HG02981 (cell line): Measurements from ENCODE around the gene NUMA1.

Source experiments
- ATAC-seq: cut with Tn5 transposase; IDR thresholded peaks from one replicate; pipeline ENCODE4 v1.9.1; 2021; ENCODE audit warnings: mild to moderate bottlenecking, moderate library complexity; ENCODE audit not compliant: unreplicated experiment

NUMA1 gene

DNA sequence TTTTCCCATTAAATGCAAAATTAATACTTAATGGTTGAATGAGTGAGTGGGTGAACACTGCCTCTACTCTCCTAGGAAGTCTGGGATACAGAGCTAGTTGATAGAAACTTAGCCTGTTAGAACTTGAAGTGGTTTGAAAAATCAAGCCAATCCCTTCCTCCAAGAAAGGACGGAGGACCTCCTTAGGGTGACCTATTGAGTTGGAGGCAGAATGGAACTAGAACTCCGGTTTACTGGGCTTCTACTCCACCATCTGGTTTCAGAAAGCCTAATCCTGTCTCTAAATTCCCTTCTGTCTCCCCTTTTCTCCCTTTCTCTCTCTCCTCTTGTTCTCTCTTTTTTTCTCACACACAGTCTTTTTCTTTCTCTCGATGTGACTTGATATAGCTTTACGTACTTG, 101.2 kb downstream of the NUMA1 start:
- ATAC-seq = no peak

DNA sequence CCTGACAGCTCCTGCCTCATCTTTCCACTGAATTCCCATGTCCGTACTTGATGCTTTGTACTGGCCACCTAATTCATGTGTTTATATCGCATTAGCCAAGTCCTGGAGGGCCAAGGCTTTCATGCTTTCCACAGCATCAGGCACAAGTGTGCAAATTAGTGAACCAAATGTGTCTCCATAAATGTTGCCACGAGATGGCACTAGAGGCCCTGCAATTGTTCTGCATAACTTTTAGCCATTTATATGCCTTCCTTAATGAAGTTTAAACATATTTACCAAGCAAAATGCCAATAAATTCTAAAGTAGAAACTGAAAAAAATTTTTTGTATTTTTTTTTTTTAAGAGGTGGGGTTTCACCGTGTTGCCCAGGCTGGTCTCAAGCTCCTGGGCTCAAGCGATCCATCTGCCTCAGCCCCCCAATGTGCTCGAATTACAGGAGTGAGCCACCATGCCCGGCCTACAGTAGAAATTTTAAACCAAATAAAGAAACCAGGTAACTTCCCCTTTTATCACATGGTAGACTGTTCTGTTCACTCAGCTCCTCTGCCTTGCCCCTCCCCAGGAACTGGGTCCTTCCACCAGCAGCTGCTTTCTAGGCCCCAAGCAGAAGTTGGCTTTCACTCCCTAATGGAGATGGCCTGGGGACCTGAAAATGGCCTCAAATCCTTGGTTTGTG, 102.5 kb downstream of the NUMA1 start:
- ATAC-seq = no peak

DNA sequence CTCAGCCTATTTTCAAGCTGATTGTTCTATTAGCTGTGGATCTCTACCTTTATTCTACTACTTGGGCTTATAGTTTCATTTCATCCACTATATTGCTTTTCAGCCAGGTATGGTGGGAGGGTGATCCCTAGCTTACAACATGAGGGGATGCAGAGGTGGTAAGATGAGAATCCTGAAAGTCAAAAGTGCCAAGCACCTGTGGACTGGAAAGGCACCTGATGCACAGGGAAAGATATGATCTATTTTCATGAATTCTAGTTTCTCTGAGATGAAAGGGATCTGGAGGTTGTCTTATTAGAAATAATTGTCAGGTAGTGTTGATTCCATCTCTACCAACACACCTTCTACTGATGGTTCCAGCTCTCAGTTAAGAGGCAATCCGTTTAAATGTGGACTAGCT, 103.3 kb downstream of the NUMA1 start:
- ATAC-seq = no peak

DNA sequence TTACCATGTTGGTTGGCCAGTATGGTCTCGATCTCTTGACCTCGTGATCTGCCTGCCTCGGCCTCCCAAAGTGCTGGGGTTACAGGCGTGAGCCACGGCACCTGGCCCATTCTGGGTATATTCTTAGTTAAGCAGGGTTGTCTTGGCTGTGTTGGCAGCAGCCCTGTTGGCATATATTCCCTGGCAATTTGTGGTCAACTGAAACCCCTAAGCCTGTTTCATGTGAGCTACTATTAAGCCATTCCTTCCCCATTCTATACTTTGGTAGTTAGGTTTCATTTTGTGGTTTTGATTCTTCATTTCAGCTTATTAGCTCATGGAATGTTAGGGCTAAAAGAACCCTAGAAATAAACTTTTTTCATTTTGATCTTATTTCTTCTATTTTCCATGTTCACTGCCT, 103.8 kb downstream of the NUMA1 start:
- no peak for ATAC-seq

DNA sequence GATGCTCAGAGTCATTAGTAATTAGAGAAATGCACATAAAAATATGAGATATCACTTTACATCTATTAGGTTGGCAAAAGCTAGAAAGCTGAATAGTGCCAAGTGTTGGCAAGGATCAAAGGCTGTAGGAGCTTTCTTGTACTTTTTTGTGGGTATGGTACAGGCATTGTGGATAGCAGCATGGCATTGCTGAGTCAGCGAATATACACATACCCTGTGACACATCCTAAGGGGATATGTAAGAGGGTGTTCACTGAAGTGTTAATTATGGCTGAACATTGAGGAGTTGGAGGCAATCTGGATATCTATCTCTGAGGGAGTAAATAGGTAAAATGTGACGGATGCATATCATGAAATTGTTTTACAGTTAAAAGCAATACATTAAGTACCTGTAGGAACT, 108.7 kb downstream of the NUMA1 start:
- no peak for ATAC-seq

DNA sequence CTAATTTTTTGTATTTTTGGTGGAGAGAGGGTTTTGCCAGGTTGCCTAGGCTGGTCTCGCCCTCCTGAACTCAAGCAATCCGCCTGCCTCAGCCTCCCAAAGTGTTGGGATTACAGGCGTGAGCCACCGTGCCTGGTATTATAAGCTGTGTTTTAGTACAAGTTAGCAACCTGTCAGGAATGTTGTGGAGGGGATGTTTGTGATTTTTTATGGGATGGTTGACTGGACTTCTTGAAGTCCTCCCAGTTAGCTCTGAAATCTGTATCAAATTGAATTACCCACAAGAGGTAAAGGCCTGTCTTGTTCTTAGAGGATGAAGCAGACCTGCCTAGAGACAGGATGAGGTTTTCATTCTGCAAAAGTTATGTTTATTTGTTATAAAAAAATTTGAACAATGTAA, 115.7 kb downstream of the NUMA1 start:
- ATAC-seq = no peak

DNA sequence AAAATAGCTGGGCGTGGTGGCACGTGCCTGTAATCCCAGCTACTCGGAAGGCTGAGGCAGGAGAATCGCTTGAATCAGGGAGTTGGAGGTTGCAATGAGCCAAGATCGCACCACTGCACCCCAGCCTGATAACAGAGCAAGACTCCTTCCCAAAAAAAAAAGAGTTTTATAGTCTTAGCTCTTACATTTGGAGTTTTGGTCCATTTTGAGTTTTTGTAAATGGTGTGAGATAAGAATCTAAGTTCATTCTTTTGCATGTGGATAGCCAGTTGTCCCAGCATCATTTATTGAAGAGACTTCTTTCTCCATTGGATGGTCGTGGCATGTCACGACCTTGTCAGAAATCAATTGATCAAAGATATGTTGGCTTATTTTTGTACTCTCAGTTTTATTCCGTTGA, 116.9 kb downstream of the NUMA1 start:
- ATAC-seq = no peak

DNA sequence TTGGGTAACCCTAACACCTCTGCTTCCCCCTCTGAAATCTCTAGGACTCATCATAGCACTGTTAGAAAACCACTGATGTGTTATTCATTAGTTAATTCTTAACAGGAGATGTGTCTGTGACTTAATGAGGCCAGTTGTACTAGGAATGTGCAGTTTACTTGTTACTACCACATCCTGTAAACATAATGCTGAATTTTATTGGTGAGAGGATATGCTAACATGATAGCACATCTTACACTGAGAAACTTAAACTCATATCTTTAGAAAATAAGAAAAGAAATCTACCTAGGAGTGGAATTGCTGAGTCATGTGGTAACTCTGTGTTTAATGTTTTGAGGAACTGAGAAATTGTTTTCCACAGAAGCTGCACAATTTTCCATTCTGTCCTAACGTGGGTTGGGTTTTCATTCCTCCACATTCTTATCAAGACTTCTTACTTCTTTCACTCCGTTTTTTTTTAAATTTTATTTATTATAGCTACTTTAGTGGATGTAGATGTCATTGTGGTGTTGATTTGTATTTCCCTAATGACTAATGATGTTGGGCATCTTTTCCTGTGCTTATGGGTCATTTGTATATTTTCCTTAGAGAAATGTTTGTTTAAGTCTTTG, 117.8 kb downstream of the NUMA1 start:
- ATAC-seq = peak; percentile 81

DNA sequence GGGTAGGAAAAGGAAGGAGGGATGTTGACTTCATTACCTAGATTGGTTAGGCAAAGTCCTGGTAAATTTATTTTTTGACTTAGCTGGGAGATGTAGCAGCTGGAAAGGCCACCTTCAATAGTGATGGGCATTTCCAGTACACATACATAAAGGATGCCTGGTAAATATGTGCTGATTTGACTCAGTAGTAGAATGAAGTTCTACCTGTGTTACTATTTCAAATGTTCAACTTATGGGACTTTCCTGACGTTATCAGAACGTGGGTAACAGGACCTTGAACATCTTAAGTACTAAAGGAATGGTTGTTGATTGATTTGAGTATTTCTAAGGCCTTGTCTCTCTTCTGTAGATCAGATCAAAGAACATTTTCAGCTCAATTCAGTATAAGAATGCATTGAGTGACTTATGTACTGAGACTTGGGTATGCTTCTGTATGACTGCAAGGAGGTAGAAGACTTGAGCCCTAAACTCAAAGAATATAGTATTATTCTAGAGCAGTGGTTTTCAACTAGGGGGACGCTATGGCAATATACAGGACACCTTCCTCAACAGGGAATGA, 124.4 kb downstream of the NUMA1 start:
- no peak for ATAC-seq
